Heart left ventricle (tissue), 16 donors: Measurements from ENCODE around the gene SNCG. TPM values are rescaled to one million over a fixed set of nuclear protein-coding genes. Genes with fewer than 3 reads are reported as not detected.

Experiments
- ATAC-seq, 4 donors: fragments of 200-7000 bp; cut with Tn5 transposase; one replicate each; pipeline ENCODE4 v1.9.1; 2020 to 2022; ENCODE audit warnings: moderate library complexity in 4 of 4, mild to moderate bottlenecking in 3 of 4, moderate number of reproducible peaks in 1 of 4
- DNase-seq, 5 donors: peaks; one replicate each; pipeline ENCODE4 v3.0.0-alpha.2; 2020
- H3K27ac ChIP-seq, 12 donors: fragments of 200-600 bp; sonication (generic) in 4 of 12; one replicate each; pipeline versions ENCODE4 v1.5.0 to v1.8.0; 2016 to 2022; ENCODE audit warnings: mild to moderate bottlenecking in 2 of 12
- H3K27me3 ChIP-seq, 9 donors: fragments of 200-600 bp; sonication (generic) in 2 of 9; one replicate each; pipeline versions ENCODE4 v1.5.1 to v1.8.0; 2016 to 2022; ENCODE audit warnings: mild to moderate bottlenecking in 3 of 9
- H3K36me3 ChIP-seq, 9 donors: fragments of 200-600 bp; sonication (generic) in 2 of 9; one replicate each; pipeline versions ENCODE4 v1.5.0 to v1.8.0; 2018 to 2022; ENCODE audit warnings: mild to moderate bottlenecking in 2 of 9
- H3K4me1 ChIP-seq, 12 donors: fragments of 200-600 bp; sonication (generic) in 4 of 12; one replicate each; pipeline versions ENCODE4 v1.5.0 to v1.8.0; 2016 to 2022; ENCODE audit warnings: mild to moderate bottlenecking in 3 of 12
- H3K4me3 ChIP-seq, 12 donors: fragments of 200-600 bp; sonication (generic) in 4 of 12; one replicate each; pipeline versions ENCODE4 v1.5.0 to v1.8.0; 2017 to 2022; ENCODE audit warnings: mild to moderate bottlenecking in 9 of 12, moderate library complexity in 4 of 12
- H3K9me3 ChIP-seq, 12 donors: fragments of 200-600 bp; sonication (generic) in 4 of 12; one replicate each; pipeline versions ENCODE4 v1.5.0 to v1.8.0; 2016 to 2022; ENCODE audit warnings: mild to moderate bottlenecking in 1 of 12
- CTCF ChIP-seq, 12 donors: fragments of 200-600 bp; sonication (generic) in 4 of 12; IDR thresholded peaks; one replicate each; pipeline versions ENCODE4 v1.5.0 to v1.8.0; 2018 to 2022; ENCODE audit warnings: antibody characterized with exemption in 12 of 12, mild to moderate bottlenecking in 5 of 12
- POLR2A ChIP-seq, 2 donors: fragments of 450-650 bp; IDR thresholded peaks; one replicate each; pipeline ENCODE4 v1.6.1; 2017; ENCODE audit warnings: antibody characterized with exemption in 2 of 2, mild to moderate bottlenecking in 2 of 2, moderate library complexity in 2 of 2
- WGBS, 4 donors: extraction: QIAGEN DNeasy Blood & Tissue Kit in 2 of 4; methylation state at CpG; one replicate each; pipeline versions ENCODE4 v1.1.5 to v1.1.7; 2013 to 2018; 5-methylcytosine and 5-hydroxymethylcytosine counted together
- intact Hi-C, 10 donors: fragments of 100-400 bp; cut with DNase I; formaldehyde crosslinking; loops; one replicate each; pipeline versions ENCODE4 v1.11.1 to v1.14.2; 2022
- polyA plus RNA-seq, 2 donors: library from polyadenylated mRNA; stranded (reverse); fragments of 200-250 nt; gene quantifications; one replicate each; pipeline ENCODE4 v1.2.3, GENCODE V29; 2013
- total RNA-seq, 9 donors: library from RNA; depleted of rRNA in 2 of 9; stranded (reverse); fragments of >200 nt in 2 of 9; fragmentation: NEBNext Ultra II Directional in 3 of 9; extraction: Animal tissue kit (Norgen Biotek cat#: 25700) in 3 of 9; gene quantifications; one replicate each; pipeline versions ENCODE4 v1.1.0 to v1.2.4, GENCODE V29; 2016 to 2023
- donor health status: ischemic (EF 13 %, LVEDD 7.1; RV severe dilation, severe dysfunction).
- donor health status: healthy with polysubstance abuse.
- donor health status: DM: no; HTN: yes; CAD: no.
- donor health status: DM: no; HTN: no; CAD: no.
- donor health status: ischemic (EF 25% LVEDD 6.9; RV normal size, moderate dysfunction).
- donor health status: ischemic (EF 25% LVEDD 5.7; RV mildly dilated, moderate dysfunction).
- donor health status: healthy.
- donor health status: DM: yes; HTN: yes; CAD: no.
- donor health status: ischemic (EF 35%, LVEDD 5.7; RV mildly dilated, moderate dysfunction).
- donor health status: nonischemic (EF 11% LVEDD 7.7; RV severe dilation, severe dysfunction).
- donor health status: DM: yes; HTN: yes; CAD: no.
- donor health status: PGD.
- donor health status: ischemic (EF 29% LVEDD 5.4; RV normal size, mild dysfunction).
- donor health status: nonischemic (EF 23%, LVEDD 6.1; RV moderate dilation, normal function).

SNCG gene
- total and polyA plus RNA-seq, 11 donors: 8.2 to 44.7 (median 18.5) TPM

GRCh38 chr10:86958901-86959736, 720 bp downstream of the SNCG start:
- H3K9me3 ChIP-seq: no peaks in the 10 kb centered on the region
- DNase-seq (peak; percentile 71 to 84 (median 79)), ATAC-seq (peak; percentile 57 to 74 (median 64))
- intact Hi-C loops: no loop called here
- TF ChIP-seq POLR2A (IDR thresholded peaks at IDR 0.05): peak in 1 of 2 donors; percentile 54
- no peak for TF ChIP-seq CTCF (IDR thresholded peaks at IDR 0.05)
- peak overlapping the region in 11 of 12 donors; percentile 31 to 66 (median 58) for H3K4me3 ChIP-seq
- 47 to 65% (median 58%) methylated on average over 14 to 16 of the region's 16 CpGs for WGBS, 4 donors
- H3K36me3 ChIP-seq: no peaks in the 10 kb centered on the region
- no peaks in the 10 kb centered on the region for H3K27me3 ChIP-seq
- peak overlapping the region; percentile 75 to 98 (median 90) for H3K27ac ChIP-seq
- H3K4me1 ChIP-seq: peaks cover 4 to 58% (median 42%) of the 10 kb centered on the region in 12 donors

GRCh38 chr10:86959737-86960002, 1.3 kb downstream of the SNCG start:
- H3K27me3 ChIP-seq: no peaks in the 10 kb centered on the region
- no peak for ATAC-seq
- TF ChIP-seq POLR2A (IDR thresholded peaks at IDR 0.05): no peak
- no peak for TF ChIP-seq CTCF (IDR thresholded peaks at IDR 0.05)
- no peak for DNase-seq
- intact Hi-C loops: loop anchor here in 3 of 10 donors (1.0 to 2.0 kb wide), 3 partner anchors 19 to 21 kb away; no protein-coding TSS in a partner anchor
- H3K27ac ChIP-seq: peak overlapping the region; percentile 75 to 98 (median 90)
- H3K9me3 ChIP-seq: no peaks in the 10 kb centered on the region
- WGBS, 4 donors: 56 to 90% (median 79%) methylated on average over 1 to 2 of the region's 2 CpGs
- peak overlapping the region in 11 of 12 donors; percentile 0 to 66 (median 58) for H3K4me3 ChIP-seq
- H3K4me1 ChIP-seq: peaks cover 4 to 54% (median 39%) of the 10 kb centered on the region in 12 donors
- H3K36me3 ChIP-seq: no peaks in the 10 kb centered on the region

- intact Hi-C loops: loop anchor here in 3 of 10 donors (1.0 to 2.0 kb wide), 3 partner anchors 19 to 21 kb away; no protein-coding TSS in a partner anchor
- 64 to 72% (median 68%) methylated on average over 25 to 37 of the region's 37 CpGs for WGBS, 4 donors
- H3K4me1 ChIP-seq: peaks cover 4 to 48% (median 36%) of the 10 kb centered on the region in 12 donors
Measured at GRCh38 chr10:86960003-86960862, 1.8 kb downstream of the SNCG start.

More at GRCh38 chr10:86960003-86960862, 1.8 kb downstream of the SNCG start:
- no peaks in the 10 kb centered on the region for H3K36me3 ChIP-seq
- ATAC-seq (peak; percentile 17 to 66 (median 50)), DNase-seq (peak; percentile 60 to 70 (median 63))
- H3K27me3 ChIP-seq: no peaks in the 10 kb centered on the region
- TF ChIP-seq POLR2A (IDR thresholded peaks at IDR 0.05): no peak
- TF ChIP-seq CTCF (IDR thresholded peaks at IDR 0.05): peak; percentile 88 to 95 (median 92)
- no peaks in the 10 kb centered on the region for H3K9me3 ChIP-seq
- H3K4me3 ChIP-seq: peak overlapping the region in 11 of 12 donors; percentile 0 to 66 (median 58)
- H3K27ac ChIP-seq: peak overlapping the region; percentile 75 to 98 (median 90)
